GM13976 (cell line): Measurements from ENCODE around the gene TEKT5.

Experiments
- DNase-seq: peaks from one replicate; pipeline ENCODE4 v3.0.0; 2012; ENCODE audit warnings: low spot score
- in situ Hi-C: fragments of 300-500 bp; cut with MboI; formaldehyde crosslinking; loops from one replicate; pipeline ENCODE4 v1.12.0; 2022; ENCODE audit warnings: low sequenced_read_pairs, mixed read lengths, inconsistent platforms; ENCODE audit not compliant: unreplicated experiment
- TF ChIP-seq, protein P1 (sequence below): IDR thresholded peaks from 2 replicates; pipeline ENCODE4 v1.5.1; 2012; ENCODE audit warnings: borderline replicate concordance, mild to moderate bottlenecking; ENCODE audit not compliant: insufficient read depth; ENCODE audit errors: extremely low read depth, missing control alignments, control extremely low read depth

TEKT5 gene

DNA sequence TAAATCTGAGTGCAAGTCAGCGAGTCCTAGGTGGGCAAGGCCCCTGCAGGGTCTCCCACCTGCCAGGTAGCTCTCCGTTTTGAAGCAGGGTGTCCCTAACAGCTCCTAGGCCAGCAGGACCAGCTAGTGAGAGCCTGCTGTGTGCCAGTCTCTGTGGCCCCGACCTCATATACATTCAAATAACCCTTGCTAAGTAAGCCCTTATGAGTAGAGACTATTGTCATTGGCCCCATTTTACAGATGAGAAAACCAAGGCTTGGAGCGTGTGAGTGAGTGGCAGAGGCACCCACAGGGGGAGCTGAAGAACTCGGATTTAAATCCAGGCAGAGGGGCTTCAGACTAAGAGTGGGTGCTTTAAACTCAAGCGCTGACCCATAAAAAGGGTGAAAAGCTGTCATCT is 74.6 kb downstream of the TEKT5 start:
- in situ Hi-C loops = no loop called here
- no peak for DNase-seq
- TF ChIP-seq, protein P1, sequence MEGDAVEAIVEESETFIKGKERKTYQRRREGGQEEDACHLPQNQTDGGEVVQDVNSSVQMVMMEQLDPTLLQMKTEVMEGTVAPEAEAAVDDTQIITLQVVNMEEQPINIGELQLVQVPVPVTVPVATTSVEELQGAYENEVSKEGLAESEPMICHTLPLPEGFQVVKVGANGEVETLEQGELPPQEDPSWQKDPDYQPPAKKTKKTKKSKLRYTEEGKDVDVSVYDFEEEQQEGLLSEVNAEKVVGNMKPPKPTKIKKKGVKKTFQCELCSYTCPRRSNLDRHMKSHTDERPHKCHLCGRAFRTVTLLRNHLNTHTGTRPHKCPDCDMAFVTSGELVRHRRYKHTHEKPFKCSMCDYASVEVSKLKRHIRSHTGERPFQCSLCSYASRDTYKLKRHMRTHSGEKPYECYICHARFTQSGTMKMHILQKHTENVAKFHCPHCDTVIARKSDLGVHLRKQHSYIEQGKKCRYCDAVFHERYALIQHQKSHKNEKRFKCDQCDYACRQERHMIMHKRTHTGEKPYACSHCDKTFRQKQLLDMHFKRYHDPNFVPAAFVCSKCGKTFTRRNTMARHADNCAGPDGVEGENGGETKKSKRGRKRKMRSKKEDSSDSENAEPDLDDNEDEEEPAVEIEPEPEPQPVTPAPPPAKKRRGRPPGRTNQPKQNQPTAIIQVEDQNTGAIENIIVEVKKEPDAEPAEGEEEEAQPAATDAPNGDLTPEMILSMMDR = no peak

GRCh38 chr16:10619271-10619849 is 75.4 kb downstream of the TEKT5 start:
- DNase-seq = peak; percentile 76
- in situ Hi-C loops = no loop called here
- TF ChIP-seq, protein P1 = no peak

- in situ Hi-C loops = no loop called here
- DNase-seq = no peak
- TF ChIP-seq, protein P1 = no peak
Observed at GRCh38 chr16:10618710-10619209, 76.0 kb downstream of the TEKT5 start.

- in situ Hi-C loops = no loop called here
- DNase-seq = no peak
- TF ChIP-seq, protein P1 = no peak
Observed at GRCh38 chr16:10617662-10618420, 76.9 kb downstream of the TEKT5 start.

DNA sequence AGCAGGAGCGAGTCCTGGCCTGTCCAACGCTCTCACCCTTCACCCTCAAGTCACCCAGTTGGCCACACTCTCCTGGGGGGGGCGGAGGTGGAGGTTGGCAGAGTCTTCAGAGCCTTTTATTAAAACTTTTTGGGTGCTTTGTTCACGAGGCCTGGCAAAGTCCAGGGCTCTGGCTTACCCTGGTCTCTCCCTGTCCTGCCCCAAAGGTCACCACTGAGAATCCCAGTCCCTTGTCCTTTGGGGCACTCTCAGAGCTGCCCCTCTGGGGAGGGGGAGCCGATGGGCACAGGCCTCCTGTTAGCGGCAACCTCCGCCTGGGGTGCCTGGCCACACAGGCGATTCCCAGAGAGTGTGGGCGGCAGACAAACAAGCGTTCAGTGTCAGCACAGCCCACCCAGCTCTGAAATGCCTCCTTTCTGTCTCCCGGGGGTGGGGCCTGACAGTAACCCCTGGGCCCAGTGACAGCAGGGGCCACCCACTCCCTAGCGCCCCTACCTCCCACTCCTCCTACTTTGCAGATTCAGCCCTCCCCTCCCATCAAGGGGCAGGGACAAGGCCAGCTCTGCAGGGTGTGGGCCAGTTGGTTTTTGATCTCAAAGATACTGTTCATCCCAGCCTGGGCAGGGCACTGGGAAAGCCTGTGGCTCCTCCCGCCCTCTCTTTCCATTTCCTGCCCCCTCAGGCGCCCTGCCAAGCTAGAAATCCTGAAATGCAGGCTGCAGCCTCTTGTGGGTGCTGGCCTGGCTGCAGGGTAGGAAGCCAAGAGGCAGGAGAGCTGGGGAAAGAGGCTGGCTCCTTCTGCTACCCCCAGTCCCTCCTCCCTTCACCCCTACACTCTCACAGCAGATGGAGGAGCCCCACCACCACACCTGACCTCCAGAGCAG is 77.7 kb downstream of the TEKT5 start:
- no peak for DNase-seq
- in situ Hi-C loops = no loop called here

DNA sequence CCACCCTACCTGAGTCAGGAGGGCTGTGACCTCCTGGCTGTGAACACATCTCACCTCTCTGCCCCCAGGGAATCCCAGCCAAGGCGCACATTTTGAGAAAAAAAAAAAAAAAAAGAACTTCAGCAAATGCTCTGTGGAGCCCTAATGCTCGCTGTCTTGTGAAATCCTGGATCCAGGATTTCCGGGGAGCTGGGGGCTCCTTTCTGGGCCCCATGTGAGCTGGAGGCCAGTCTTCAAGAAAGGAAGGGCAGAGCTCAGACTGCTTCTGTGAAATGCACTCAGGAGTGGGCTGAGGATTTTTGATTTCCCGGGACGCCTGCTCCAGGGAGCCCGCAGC is 78.3 kb downstream of the TEKT5 start:
- TF ChIP-seq, protein P1 = no peak
- no peak for DNase-seq
- in situ Hi-C loops = no loop called here

More for the DNA sequence above, 77.7 kb downstream of the TEKT5 start:
- TF ChIP-seq, protein P1 = no peak
